Breast epithelium (tissue), 4 donors: Measurements from ENCODE around the gene SBK1. TPM values are rescaled to one million over a fixed set of nuclear protein-coding genes. Genes with fewer than 3 reads are reported as not detected.

Experiments
- DNase-seq, 2 donors: peaks; one replicate each; pipeline ENCODE4 v3.0.0-alpha.2; 2019; ENCODE audit warnings: low spot score in 2 of 2
- H3K27ac ChIP-seq, 2 donors: fragments of 200-600 bp; sonication (generic) in 1 of 2; one replicate each; pipeline ENCODE4 v1.5.1; 2016 to 2019; ENCODE audit warnings: mild to moderate bottlenecking in 1 of 2
- H3K27me3 ChIP-seq, 2 donors: fragments of 200-600 bp; sonication (generic) in 1 of 2; one replicate each; pipeline versions ENCODE4 v1.5.1 to v1.6.0; 2017 to 2019; ENCODE audit warnings: control low read depth in 1 of 2, mild to moderate bottlenecking in 1 of 2
- H3K36me3 ChIP-seq: fragments of 200-600 bp; one replicate; pipeline ENCODE4 v1.5.1; 2019
- H3K4me1 ChIP-seq, 2 donors: fragments of 200-600 bp; sonication (generic); one replicate each; pipeline ENCODE4 v1.5.1; 2016 to 2019; ENCODE audit warnings: control low read depth in 1 of 2
- H3K4me3 ChIP-seq, 3 donors: fragments of 200-600 bp; sonication (generic); 1 replicate in 2 of 3; 2 replicates in 1 of 3; pipeline ENCODE4 v1.5.1; 2016 to 2019; ENCODE audit warnings: mild to moderate bottlenecking in 3 of 3, moderate library complexity in 2 of 3
- H3K9me3 ChIP-seq, 2 donors: fragments of 200-600 bp; sonication (generic) in 1 of 2; one replicate each; pipeline ENCODE4 v1.5.1; 2016 to 2019; ENCODE audit warnings: control low read depth in 1 of 2
- CTCF ChIP-seq, 3 donors: fragments of 450-650 bp; IDR thresholded peaks; one replicate each; pipeline ENCODE4 v1.5.1; 2016 to 2017; ENCODE audit warnings: antibody characterized with exemption in 3 of 3, mild to moderate bottlenecking in 3 of 3, moderate library complexity in 3 of 3
- POLR2A ChIP-seq: fragments of 450-650 bp; IDR thresholded peaks from one replicate; pipeline ENCODE4 v1.6.1; 2016; ENCODE audit warnings: antibody characterized with exemption, mild to moderate bottlenecking, moderate library complexity
- POLR2AphosphoS5 ChIP-seq, 3 donors: sonication (generic); formaldehyde crosslinking; IDR thresholded peaks; one replicate each; pipeline ENCODE4 v1.6.1; 2017; ENCODE audit warnings: antibody characterized with exemption in 3 of 3
- intact Hi-C: fragments of 100-400 bp; cut with DNase I; formaldehyde crosslinking; loops from one replicate; pipeline ENCODE4 v1.15.1; 2023; ENCODE audit warnings: low total_unique reads
- total RNA-seq, 3 donors: library from RNA; depleted of rRNA; stranded (reverse); fragments of >200 nt; gene quantifications; one replicate each; pipeline ENCODE4 v1.1.0, GENCODE V29; 2016

Gene SBK1
- total RNA-seq, 3 donors from 2014 or later, result 0.16 to 1.5 (median 1.3) TPM

GRCh38 chr16:28280881-28281836 lies 11.2 kb upstream of the SBK1 start:
- H3K27me3 ChIP-seq, result peaks cover 0 to 7% of the 10 kb centered on the region in 2 donors
- H3K4me1 ChIP-seq, result no peaks in the 10 kb centered on the region
- TF ChIP-seq POLR2AphosphoS5 (IDR thresholded peaks at IDR 0.05) (no peak), CTCF (IDR thresholded peaks at IDR 0.05) (no peak), POLR2A (no peak)
- no peaks in the 10 kb centered on the region for H3K9me3 ChIP-seq
- no peak overlapping the region for H3K4me3 ChIP-seq
- intact Hi-C loops, result no loop called here
- no peak overlapping the region for H3K27ac ChIP-seq
- H3K36me3 ChIP-seq, result no peaks in the 10 kb centered on the region
- DNase-seq, result no peak

GRCh38 chr16:28282045-28282444 lies 10.3 kb upstream of the SBK1 start:
- Histone ChIP-seq H3K4me3 (no peak overlapping the region), H3K27ac (no peak overlapping the region)
- TF ChIP-seq POLR2AphosphoS5 (IDR thresholded peaks at IDR 0.05), result no peak
- no peak for TF ChIP-seq POLR2A
- TF ChIP-seq CTCF (IDR thresholded peaks at IDR 0.05), result no peak

GRCh38 chr16:28283173-28283572 lies 9.2 kb upstream of the SBK1 start:
- no peaks in the 10 kb centered on the region for H3K9me3 ChIP-seq
- no peaks in the 10 kb centered on the region for H3K27me3 ChIP-seq
- TF ChIP-seq CTCF (IDR thresholded peaks at IDR 0.05) (no peak), POLR2AphosphoS5 (IDR thresholded peaks at IDR 0.05) (no peak), POLR2A (no peak)
- no peak overlapping the region for H3K4me3 ChIP-seq
- no peak for DNase-seq
- H3K27ac ChIP-seq, result no peak overlapping the region
- H3K4me1 ChIP-seq, result no peaks in the 10 kb centered on the region
- intact Hi-C loops, result no loop called here
- no peaks in the 10 kb centered on the region for H3K36me3 ChIP-seq

More at GRCh38 chr16:28282045-28282444, 10.3 kb upstream of the SBK1 start:
- Histone ChIP-seq H3K27me3 (peaks cover 0 to 4% of the 10 kb centered on the region in 2 donors), H3K9me3 (no peaks in the 10 kb centered on the region), H3K36me3 (no peaks in the 10 kb centered on the region), H3K4me1 (no peaks in the 10 kb centered on the region)
- no peak for DNase-seq
- intact Hi-C loops, result no loop called here

- Histone ChIP-seq H3K27ac (no peak overlapping the region), H3K36me3 (no peaks in the 10 kb centered on the region), H3K4me3 (no peak overlapping the region), H3K4me1 (no peaks in the 10 kb centered on the region), H3K9me3 (no peaks in the 10 kb centered on the region), H3K27me3 (no peaks in the 10 kb centered on the region)
- no peak for DNase-seq
- TF ChIP-seq POLR2AphosphoS5 (IDR thresholded peaks at IDR 0.05) (no peak), POLR2A (no peak), CTCF (IDR thresholded peaks at IDR 0.05) (no peak)
- intact Hi-C loops, result no loop called here
Observed at GRCh38 chr16:28283798-28284577, 8.3 kb upstream of the SBK1 start.

- H3K4me3 ChIP-seq, result no peak overlapping the region
- no peaks in the 10 kb centered on the region for H3K4me1 ChIP-seq
- no peak for DNase-seq
- no peaks in the 10 kb centered on the region for H3K36me3 ChIP-seq
- TF ChIP-seq POLR2AphosphoS5 (IDR thresholded peaks at IDR 0.05) (no peak), POLR2A (no peak), CTCF (IDR thresholded peaks at IDR 0.05) (no peak)
- H3K27ac ChIP-seq, result no peak overlapping the region
- intact Hi-C loops, result no loop called here
- no peaks in the 10 kb centered on the region for H3K27me3 ChIP-seq
- H3K9me3 ChIP-seq, result no peaks in the 10 kb centered on the region
Observed at GRCh38 chr16:28285649-28286048, 6.7 kb upstream of the SBK1 start.
